HG03457 (cell line): ENCODE data around the gene RDH8.

ENCODE experiments used
- ATAC-seq: cut with Tn5 transposase; IDR thresholded peaks from one replicate; pipeline ENCODE4 v1.9.1; 2021; ENCODE audit warnings: moderate number of reproducible peaks; ENCODE audit not compliant: unreplicated experiment

The RDH8 gene, protein sequence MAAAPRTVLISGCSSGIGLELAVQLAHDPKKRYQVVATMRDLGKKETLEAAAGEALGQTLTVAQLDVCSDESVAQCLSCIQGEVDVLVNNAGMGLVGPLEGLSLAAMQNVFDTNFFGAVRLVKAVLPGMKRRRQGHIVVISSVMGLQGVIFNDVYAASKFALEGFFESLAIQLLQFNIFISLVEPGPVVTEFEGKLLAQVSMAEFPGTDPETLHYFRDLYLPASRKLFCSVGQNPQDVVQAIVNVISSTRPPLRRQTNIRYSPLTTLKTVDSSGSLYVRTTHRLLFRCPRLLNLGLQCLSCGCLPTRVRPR

DNA sequence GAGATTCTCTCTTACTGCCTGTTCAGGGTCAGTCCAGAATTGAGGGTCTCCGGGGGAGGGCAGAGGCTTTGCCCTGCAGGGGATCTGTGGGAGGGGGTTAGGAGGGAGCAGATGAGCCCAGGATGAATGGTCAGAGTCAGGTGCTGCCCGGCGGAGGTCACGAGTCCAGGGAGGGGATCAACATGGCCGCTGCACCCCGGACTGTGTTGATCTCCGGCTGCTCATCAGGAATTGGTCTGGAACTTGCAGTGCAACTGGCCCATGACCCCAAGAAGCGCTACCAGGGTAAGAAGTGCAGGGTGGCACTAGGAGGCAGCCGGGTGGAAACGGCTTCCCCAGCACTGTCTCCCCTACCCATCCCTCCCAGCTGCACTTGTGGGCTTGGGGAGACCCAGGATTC lies at the start of gene RDH8:
TSS of gene RDH8 (plus strand) at position 168 of the 400 bp plus-strand sequence. CDS start at position 183, 15 bp downstream.
- ATAC-seq, result no peak

DNA sequence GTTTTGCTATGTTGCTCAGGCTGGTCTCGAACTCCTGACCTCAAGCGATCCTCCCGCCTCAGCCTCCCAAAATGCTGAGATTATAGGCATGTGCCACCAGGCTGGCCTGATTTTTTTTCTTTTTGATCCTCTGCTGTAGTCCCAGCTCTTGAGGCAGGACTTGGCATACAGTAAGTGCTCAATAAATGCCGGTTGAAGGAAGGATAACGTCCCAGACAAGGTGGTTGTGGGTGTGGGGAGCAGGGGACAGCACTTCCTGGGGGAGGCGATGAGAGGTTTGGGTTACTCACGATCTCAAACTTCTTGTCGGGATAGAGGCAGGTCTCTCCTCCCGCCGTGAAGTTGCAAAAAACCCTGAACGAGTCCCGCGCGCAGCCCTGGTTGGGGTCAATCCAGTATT lies 47.3 kb upstream of the RDH8 start:
- ATAC-seq, result no peak

DNA sequence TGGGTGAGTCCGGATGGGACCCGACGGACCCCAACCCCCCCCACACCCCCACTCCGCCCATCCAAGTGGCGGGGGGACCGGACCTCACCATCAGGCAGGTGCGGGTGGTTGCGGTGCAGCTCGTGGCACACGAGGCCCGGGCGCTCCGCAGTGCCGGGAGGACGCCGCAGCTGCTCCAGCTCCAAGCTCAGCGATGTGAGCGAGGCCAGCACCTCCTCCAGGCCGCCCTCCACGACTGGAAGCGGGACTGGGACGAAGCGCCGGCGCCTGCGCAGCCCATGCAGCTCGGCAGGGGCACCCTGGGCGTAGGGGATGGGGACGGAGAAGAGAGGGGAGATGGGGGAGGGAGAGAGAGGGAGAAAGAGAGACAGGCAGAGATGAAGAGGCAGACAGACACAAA lies 46.8 kb upstream of the RDH8 start:
- no peak for ATAC-seq

DNA sequence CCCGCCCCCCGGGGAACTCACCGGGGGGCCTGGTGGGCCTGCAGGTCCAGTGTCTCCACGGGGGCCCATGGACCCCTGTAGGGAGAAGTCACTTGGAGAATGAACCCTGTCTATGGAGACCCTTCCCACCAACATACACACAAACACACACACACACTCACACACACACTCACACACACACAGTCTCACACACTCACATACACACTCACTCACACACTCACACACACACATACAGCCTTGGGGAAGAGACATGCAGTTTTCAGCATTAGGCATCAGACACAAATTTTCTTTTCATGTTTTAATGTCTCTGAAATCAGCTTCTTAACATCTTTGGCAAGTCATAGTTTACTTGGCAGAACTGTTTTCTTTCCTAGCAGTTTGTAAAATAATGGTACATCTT lies 46.0 kb upstream of the RDH8 start:
- ATAC-seq, result no peak

DNA sequence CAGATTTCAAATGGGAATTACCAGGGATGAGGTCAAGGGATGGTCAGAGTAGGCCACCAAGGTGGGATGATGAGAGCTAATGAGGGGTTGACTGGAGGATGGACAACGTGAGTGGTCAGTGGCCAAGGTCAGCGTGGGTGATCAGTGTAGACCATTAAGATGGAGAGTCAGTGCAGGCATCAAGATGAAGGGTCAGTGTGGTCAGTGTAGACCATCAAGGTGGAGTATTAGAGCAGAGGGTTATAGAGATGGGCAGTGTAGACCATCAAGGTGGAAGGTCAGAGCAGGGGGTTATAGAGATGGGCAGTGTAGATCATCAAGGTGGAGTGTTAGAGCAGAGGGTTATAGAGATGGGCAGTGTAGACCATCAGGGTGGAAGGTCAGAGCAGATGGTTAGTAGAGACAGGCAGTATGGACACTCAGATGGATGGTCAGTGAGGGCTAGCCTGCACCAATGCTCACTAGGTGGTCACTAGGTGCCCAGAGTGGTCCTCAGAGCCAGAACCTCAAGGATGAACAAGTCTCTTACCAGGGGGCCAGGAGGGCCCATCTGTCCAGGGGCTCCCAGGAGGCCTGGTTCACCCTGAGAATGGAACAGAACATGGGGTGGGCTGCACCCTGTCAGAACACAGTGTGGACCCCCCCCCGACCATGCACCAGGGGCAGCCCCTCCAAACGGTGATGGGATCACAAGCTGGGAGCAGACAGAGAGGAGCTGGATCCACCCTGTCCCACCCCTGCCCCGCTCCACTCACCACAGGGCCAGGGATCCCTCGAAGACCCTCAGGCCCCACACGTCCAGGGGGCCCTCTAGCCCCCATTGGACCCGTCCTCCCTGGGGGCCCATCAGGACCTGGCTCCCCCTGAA lies 44.2 kb upstream of the RDH8 start:
- no peak for ATAC-seq

DNA sequence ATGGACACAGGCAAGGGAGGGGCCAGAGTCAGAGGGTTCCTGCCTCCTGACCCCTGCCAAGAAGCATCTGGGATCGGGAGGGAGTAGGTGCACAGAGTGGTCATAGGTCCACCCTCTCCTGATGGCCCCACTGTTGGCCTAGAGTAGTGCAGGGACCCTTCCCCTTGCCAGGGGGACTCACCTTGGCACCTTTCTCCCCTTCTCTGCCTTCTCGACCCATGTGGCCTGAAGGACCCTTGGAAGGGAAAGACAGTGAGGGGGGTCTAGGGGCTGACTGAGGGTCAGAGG lies 43.7 kb upstream of the RDH8 start:
- ATAC-seq, result no peak

DNA sequence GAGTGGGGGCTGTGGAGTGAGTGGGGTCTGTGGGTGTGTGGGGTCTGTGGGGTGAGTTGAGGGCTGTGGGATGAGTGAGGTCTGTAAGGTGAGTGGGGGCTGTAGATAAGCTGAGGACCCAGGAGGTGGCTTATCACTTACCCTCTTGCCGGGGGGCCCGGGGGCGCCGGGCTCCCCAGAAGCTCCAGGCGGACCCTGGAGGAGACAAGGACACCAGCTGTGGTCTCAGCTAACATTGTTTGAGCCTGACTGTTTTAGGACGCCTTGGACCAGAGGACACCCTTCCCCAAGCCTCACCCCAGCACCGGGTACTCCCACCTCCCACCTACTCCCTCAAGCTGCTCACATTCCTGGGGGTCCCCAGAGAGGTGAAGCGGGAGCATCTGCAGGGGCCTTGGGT lies 42.8 kb upstream of the RDH8 start:
- no peak for ATAC-seq

DNA sequence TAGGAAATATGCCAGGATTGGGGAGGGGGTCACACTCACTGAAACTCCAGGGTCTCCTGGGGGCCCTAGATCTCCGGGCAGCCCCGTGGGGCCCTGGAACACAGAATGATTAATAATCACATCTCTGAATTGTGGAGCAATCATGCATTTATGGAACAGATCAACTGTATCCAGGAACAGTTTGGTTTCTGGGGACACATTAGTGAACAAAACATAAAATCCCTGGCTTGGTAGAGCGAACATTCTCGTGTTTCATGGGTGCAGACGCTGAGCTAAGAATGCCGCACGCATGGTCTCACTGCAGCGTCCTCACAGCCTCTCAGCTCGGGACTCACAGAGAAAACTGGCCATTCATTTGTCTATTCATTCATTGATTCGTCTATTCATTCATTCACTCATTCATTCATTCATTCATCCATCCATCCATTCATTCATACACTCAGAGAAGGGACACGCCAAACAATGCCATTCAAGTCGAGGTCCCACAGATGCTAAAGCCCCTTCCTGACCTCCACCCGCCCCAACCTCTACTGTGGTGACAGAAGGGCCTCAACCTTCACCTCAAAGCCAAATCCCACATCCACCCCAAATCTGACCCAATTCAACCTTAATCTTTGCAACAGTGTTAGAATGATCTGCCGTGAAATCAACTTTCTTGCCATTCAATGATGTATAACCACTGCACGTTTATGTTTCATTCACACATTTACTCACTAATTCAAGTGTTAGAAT lies 42.0 kb upstream of the RDH8 start:
- ATAC-seq, result no peak

DNA sequence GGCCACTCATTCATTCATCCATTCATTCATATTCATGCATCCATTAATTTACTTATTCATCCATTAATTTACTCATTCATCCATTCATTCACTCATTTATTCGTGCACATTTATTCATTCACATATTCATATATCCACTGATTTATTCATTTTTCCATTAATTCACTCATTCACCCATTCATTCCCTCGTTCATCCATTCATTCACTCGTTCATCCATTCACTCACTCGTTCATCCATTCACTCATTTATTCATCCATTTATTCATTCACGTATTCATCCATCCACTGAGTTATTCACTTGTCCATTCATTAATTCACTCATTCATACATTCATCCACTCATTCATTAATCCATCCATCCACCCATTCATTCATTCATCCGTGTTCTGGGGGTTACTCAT lies 41.2 kb upstream of the RDH8 start:
- ATAC-seq, result no peak

DNA sequence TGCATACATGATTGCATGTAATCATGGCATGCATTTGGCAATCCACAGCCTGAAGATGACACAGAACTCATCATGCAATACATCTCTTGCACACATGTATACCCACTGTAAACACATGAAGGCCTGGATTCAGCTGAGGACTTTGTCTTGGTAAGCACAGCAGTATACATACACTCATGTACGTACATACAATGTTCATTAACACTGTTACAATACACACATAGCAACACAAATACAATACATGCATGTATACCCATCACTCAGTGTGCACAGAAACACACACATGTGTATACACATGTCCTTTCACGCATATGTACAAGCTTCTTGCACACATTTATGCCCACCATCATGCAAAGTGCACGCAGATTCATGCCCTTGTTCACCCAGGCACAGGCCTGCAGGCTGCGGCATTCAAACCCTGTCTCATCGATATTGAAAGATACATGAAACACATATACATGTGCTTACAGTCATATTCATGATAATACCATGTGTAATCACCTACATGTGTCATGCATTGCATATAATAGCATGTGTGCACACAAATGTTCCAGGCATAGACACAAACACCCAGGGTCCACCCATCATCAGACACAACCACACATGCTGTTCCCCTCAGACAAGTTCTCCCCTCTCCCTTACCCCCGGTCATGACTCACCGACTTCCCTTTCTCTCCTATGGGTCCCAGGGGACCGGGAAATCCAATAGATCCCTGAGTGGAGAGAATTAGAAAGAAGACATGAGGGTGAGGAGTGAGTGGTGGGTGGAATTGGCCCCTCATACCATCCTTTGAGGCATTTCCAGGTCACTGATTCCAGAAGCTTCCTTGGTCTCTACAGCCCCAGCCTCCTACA lies 31.6 kb upstream of the RDH8 start:
- ATAC-seq, result no peak

DNA sequence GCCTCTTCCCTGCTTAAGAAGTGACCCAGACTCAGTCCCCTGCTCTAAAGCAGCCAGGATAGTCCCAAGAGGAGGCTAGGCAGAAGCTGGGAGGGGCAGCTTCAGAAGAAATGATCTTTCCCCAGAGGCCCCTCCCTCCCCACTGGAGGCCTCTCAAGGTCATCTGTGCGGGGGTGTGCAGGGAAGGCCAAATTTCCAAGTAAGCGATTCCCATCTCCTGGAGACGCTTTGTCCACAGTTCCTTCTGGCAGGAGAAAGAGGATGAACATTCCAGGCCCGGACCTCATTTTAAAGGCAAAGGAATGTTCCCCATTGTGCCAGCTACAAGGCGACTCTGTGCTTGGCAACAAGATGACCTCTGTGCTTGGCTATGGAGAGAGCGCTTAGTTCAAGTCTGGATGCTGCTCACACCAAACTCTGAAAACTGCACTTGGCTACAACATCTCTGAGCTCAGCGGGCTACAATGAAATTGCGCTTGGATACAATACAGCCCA lies 26.4 kb upstream of the RDH8 start:
- no peak for ATAC-seq

DNA sequence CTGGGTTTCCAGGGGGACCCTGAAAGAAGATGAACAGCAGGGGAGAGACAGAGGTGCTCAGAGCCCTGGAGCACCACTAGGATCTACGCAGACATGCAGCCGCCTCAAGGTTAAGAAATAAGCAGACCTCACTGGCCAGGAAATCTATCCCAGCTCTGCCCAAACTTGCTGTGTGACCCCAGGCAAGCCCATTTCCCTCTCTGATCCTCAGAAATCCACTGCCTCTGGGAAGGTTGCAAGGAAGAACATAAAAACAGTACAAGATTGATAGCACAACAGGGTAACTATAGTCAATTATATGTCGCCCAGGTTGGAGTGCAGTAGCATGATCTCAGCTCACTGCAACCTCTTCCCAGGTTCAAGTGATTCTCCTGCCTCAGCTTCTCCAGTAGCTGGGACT lies 23.8 kb upstream of the RDH8 start:
- no peak for ATAC-seq

DNA sequence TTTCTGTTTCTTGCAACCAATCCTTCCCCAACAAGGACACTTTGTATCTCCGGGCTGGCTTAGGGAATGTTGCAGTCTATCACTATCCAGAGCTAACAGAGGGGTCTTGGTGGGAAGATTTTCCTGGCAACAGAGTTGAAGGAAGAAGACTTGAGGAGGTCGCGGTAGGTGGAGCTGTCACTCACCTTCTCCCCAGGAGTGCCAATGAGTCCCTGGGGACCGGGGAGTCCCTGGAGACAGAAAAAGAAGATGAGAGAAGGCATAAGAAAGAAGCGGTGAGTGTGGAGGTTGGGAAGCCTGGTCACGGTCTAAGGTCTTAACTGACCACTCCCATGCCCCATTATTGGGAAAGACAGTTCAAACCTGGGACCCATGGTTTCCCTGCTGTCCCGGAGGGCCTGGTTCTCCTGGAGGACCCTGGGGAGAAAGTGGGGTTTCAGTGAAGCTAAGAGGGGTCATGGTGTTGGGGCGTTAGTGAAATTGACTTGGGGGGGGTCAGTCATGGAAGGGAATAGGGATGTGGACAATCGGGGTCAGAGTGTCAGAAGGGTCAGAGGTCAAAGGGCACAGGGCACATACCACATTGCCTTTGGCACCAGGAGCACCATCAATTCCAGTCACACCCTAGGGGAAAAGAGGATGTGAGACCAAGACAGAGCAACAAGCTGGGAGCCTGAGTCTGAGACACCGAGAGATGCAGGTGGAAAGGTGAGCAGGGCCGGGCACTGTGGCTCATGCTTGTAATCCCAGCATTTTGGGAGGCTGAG lies 21.7 kb upstream of the RDH8 start:
- ATAC-seq, result no peak

DNA sequence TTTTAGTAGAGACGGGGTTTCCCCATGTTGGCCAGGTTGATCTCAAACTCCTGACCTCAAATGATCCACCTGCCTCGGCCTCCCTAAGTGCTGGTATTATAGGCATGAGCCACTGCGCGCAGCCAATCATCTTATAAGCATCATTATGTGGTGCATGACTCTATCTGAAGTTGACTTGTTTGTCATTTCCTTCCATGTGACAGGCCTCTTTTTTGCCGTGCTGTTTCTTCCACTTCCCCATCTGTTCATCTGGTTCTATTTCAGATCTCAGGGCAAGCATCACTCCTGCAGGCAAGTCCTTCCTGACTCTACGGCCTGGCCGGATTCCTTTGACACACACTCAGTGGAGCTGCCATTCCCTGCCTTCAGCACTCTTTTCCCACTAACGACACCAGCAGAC lies 18.2 kb upstream of the RDH8 start:
- no peak for ATAC-seq

DNA sequence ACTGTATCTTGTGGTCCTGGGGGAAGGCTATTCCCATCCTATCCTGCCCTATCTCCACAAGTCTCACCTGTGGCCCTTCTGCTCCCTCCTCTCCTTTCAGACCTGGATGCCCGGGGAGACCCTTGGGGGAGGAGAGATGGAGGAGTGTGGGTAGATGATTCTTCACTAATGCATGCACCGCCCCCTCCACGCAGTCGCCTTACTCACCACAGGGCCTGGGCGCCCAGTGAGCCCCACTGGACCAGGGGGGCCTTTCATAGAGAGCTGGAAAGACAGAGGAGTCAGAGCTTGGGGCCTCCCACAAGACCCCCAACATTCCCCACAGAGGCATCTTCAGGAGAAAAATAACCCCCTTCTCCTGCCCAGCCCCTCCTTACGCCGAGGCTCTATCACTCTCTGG lies 17.3 kb upstream of the RDH8 start:
- ATAC-seq, result no peak

DNA sequence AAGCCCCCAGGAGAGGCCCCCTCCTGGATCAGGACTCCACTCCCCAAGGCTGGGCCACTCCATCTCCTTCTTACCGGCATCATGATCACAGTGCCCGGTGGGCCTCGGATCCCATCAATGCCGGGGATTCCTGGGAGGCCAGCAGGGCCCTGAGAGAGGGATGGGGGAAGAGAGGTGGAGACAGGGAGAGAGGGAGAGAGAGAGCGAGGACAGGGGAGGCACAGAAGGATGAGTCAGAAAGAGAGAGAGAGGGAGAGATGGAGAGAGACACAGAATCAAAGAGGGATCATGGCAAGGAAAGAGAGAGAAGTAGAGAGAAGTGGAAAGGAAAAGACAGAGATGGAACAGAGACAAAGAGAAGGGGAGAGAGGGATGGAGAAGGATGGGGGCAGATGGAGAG lies 16.7 kb upstream of the RDH8 start:
- ATAC-seq, result no peak

DNA sequence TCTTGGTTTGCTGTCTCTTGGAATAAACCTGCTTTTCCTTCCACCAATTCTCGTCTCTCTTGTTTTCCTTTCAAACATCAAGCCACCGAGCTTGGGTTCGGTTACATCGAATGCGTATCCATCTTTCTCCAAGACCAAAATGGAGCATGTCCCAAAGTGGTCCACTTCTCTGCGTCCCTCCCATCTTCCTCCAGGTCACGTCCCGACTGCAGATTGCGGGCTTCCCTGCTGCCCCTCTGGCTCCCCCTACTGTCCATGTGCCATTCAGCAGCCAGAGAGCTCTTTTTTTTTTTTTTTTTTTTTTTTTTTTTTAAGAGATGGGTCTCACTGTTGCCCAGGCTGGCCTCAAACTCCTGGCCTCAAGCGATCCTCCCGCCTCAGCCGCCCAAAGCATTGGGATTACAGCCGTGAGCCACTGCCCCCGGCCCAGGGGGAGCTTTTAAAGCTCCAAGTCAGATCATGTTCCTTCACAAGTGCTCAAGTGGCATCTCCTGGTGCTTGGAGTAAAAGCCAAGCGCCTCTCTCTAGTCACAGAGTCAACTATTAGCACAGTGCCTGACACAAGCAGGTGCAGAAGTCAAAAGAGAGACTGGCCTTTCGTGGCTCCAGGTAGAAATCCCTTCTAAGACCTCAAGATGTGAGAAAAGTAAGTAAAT lies 13.0 kb upstream of the RDH8 start:
- no peak for ATAC-seq

DNA sequence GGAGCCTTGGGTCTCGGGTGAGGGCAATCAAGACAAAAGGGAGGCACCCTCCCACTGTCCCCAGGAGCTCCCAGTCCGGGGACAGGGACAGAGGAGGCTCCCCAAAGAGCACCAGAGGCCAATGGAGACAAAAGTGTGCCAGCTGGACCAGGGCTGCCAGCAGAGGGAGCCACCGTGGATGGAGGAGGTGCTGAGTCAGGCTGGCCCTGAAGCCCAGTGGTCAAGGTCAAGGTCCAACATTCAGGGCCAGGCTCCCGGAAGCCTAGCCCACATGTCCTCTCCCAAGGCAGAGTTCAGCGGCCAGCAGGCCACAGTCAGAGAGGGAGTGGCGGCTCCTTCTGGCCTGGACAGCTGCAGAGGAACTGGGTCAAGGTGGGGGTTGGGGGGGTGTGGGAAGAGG lies 11.4 kb upstream of the RDH8 start:
- ATAC-seq, result no peak

DNA sequence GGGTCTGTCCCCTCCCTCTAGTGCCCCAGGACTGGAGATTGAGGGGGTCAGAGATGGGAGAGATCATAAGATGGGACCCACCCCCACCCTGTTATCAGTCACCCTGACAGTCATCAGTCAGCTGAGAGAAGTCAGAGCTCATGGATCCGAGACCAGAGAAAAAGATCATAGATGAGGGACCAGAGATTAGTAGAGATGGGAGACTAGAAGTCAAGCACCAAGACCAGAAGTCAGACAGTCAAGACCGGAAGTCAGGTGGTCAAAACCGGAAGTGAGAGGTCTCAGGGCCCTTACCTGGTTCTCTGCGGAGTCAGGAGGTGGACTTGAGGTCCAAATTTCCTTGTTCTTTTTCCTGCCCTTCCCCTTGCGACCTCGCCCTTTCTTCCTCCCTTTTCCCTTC lies 10.0 kb upstream of the RDH8 start:
- no peak for ATAC-seq

DNA sequence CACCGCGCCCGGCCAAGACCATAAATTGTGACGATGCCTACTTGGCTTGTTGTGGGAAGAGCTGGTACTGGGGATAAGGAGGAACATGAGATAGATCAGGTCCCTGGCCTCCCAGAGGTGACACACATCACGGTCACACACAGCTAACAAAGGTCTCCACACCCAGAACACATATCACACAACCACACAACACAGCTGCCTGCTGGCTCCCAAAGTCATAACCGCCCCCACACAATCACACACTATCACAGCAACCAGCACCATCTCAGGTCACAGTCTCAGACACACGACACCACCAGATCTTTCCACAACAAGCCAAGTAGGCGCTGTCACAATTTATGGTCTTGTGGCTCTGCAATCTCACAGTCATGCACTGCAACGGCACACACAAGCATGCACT lies 8.7 kb upstream of the RDH8 start:
- no peak for ATAC-seq
